Lower leg skin (tissue), 4 donors: ENCODE measurements around the gene DOCK1. TPM values are rescaled to one million over a fixed set of nuclear protein-coding genes. Genes with fewer than 3 reads are reported as not detected.

Experiments used
- DNase-seq, 2 donors: peaks; one replicate each; pipeline ENCODE4 v3.0.0-alpha.2; 2019; ENCODE audit warnings: low spot score in 2 of 2
- H3K4me3 ChIP-seq: fragments of 200-600 bp; sonication (generic); 2 replicates; pipeline ENCODE4 v1.5.1; 2017; ENCODE audit warnings: mild to moderate bottlenecking, low read depth; ENCODE audit not compliant: poor library complexity, severe bottlenecking
- POLR2A ChIP-seq, 2 donors: fragments of 450-650 bp; IDR thresholded peaks; one replicate each; pipeline ENCODE4 v1.6.1; 2016 to 2017; ENCODE audit warnings: antibody characterized with exemption in 2 of 2, mild to moderate bottlenecking in 1 of 2, moderate library complexity in 1 of 2
- WGBS, 2 donors: methylation state at CpG; one replicate each; pipeline ENCODE4 v1.1.5; 2018; 5-methylcytosine and 5-hydroxymethylcytosine counted together
- intact Hi-C: fragments of 100-400 bp; cut with DNase I; formaldehyde crosslinking; loops from one replicate; pipeline ENCODE4 v1.15.0; 2023; ENCODE audit warnings: low total_unique reads
- total RNA-seq, 4 donors: library from RNA; depleted of rRNA; stranded (reverse); fragments of >200 nt; gene quantifications; one replicate each; pipeline ENCODE4 v1.1.0, GENCODE V29; 2016
- TF ChIP-seq, protein P1 (sequence below), 3 donors: fragments of 450-650 bp; IDR thresholded peaks; one replicate each; pipeline ENCODE4 v1.5.1; 2016; ENCODE audit warnings: antibody characterized with exemption in 3 of 3, mild to moderate bottlenecking in 3 of 3, moderate library complexity in 2 of 3

The DOCK1 gene
- total RNA-seq, 4 donors from 2014 or later: 76.6 to 108 (median 83.4) TPM

- TF ChIP-seq, protein P1, sequence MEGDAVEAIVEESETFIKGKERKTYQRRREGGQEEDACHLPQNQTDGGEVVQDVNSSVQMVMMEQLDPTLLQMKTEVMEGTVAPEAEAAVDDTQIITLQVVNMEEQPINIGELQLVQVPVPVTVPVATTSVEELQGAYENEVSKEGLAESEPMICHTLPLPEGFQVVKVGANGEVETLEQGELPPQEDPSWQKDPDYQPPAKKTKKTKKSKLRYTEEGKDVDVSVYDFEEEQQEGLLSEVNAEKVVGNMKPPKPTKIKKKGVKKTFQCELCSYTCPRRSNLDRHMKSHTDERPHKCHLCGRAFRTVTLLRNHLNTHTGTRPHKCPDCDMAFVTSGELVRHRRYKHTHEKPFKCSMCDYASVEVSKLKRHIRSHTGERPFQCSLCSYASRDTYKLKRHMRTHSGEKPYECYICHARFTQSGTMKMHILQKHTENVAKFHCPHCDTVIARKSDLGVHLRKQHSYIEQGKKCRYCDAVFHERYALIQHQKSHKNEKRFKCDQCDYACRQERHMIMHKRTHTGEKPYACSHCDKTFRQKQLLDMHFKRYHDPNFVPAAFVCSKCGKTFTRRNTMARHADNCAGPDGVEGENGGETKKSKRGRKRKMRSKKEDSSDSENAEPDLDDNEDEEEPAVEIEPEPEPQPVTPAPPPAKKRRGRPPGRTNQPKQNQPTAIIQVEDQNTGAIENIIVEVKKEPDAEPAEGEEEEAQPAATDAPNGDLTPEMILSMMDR (IDR thresholded peaks at IDR 0.05): no peak
- no peak for TF ChIP-seq POLR2A (IDR thresholded peaks at IDR 0.05)
- no peak overlapping the region for H3K4me3 ChIP-seq
- 58 to 72% methylated on average over 15 to 16 of the region's 16 CpGs for WGBS, 2 donors
- intact Hi-C loops: no loop called here
- peak in 1 of 2 donors; percentile 80 for DNase-seq
Observed at GRCh38 chr10:126955934-126956711, 50.9 kb downstream of the DOCK1 start.

- 71 to 79% methylated on average over 4 of the region's 4 CpGs for WGBS, 2 donors
- no peak for TF ChIP-seq POLR2A (IDR thresholded peaks at IDR 0.05)
- TF ChIP-seq, protein P1 (IDR thresholded peaks at IDR 0.05): no peak
- intact Hi-C loops: no loop called here
- no peak overlapping the region for H3K4me3 ChIP-seq
- no peak for DNase-seq
Observed at GRCh38 chr10:126956712-126957108, 51.5 kb downstream of the DOCK1 start.

DNA sequence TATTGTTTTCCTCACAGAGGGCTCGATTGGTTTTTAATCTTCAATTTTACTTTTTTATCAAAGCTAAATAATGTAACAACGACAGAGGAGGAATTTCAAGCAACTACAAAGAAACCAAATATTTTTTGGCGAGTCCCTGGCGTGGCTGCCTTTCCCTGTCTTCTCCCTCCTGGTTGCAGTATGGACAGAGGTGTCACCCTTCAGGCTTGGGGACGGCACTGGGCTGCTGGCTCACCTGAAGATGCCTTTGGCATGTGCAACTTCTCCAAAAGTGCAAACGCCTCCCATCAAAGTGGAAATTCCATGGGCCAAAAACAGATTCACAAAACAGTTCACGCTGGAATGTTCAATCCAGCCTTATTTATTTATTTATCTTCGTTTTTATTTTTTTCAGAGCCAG is 51.9 kb downstream of the DOCK1 start:
- intact Hi-C loops: no loop called here
- peak in 1 of 2 donors; percentile 81 for DNase-seq
- WGBS, 2 donors: 73 to 84% methylated on average over 8 of the region's 8 CpGs
- no peak overlapping the region for H3K4me3 ChIP-seq
- TF ChIP-seq, protein P1 (IDR thresholded peaks at IDR 0.05): no peak
- TF ChIP-seq POLR2A (IDR thresholded peaks at IDR 0.05): no peak

GRCh38 chr10:126959431-126959830 is 54.2 kb downstream of the DOCK1 start:
- H3K4me3 ChIP-seq: no peak overlapping the region
- DNase-seq: peak in 1 of 2 donors; percentile 69
- 85 to 86% methylated on average over 4 of the region's 4 CpGs for WGBS, 2 donors
- TF ChIP-seq, protein P1 (IDR thresholded peaks at IDR 0.05): no peak
- TF ChIP-seq POLR2A (IDR thresholded peaks at IDR 0.05): no peak
- intact Hi-C loops: no loop called here

GRCh38 chr10:126959906-126960685 is 54.9 kb downstream of the DOCK1 start:
- H3K4me3 ChIP-seq: no peak overlapping the region
- no peak for DNase-seq
- WGBS, 2 donors: 91 to 93% methylated on average over 16 of the region's 16 CpGs
- TF ChIP-seq, protein P1 (IDR thresholded peaks at IDR 0.05): no peak
- TF ChIP-seq POLR2A (IDR thresholded peaks at IDR 0.05): no peak
- intact Hi-C loops: no loop called here
